Mucosa of descending colon (tissue), 3 donors: ENCODE results near the gene CRYBA2. TPM values are rescaled to one million over a fixed set of nuclear protein-coding genes. Genes with fewer than 3 reads are reported as not detected.

Experiments used
- ATAC-seq: fragments of 200-7000 bp; cut with Tn5 transposase; one replicate; pipeline ENCODE4 v1.9.1; 2020; ENCODE audit warnings: mild to moderate bottlenecking, moderate library complexity
- DNase-seq, 3 donors: peaks; one replicate each; pipeline ENCODE4 v3.0.0-alpha.2; 2020
- H3K36me3 ChIP-seq: fragments of 200-600 bp; one replicate; pipeline ENCODE4 v1.8.0; 2021; ENCODE audit warnings: low read depth, mild to moderate bottlenecking
- H3K4me1 ChIP-seq: fragments of 200-600 bp; one replicate; pipeline ENCODE4 v1.8.0; 2021; ENCODE audit warnings: low read depth, mild to moderate bottlenecking
- H3K4me3 ChIP-seq: fragments of 200-600 bp; one replicate; pipeline ENCODE4 v1.8.0; 2021; ENCODE audit warnings: mild to moderate bottlenecking
- H3K9me3 ChIP-seq: fragments of 200-600 bp; one replicate; pipeline ENCODE4 v1.8.0; 2021; ENCODE audit warnings: mild to moderate bottlenecking
- CTCF ChIP-seq: fragments of 200-600 bp; IDR thresholded peaks from one replicate; pipeline ENCODE4 v1.8.0; 2022; ENCODE audit warnings: antibody characterized with exemption, mild to moderate bottlenecking
- intact Hi-C, 2 donors: fragments of 100-400 bp; cut with DNase I in 1 of 2; cut with micrococcal nuclease in 1 of 2; formaldehyde crosslinking; loops; one replicate each; pipeline versions ENCODE4 v1.11.0 to v1.11.1; 2022; cut with DNase I, micrococcal nuclease
- total RNA-seq, 3 donors: library from RNA; stranded (reverse); fragmentation: NEBNext Ultra II Directional in 2 of 3; extraction: Animal tissue kit (Norgen Biotek cat#: 25700) in 2 of 3; gene quantifications; one replicate each; pipeline versions ENCODE4 v1.2.1 to v1.2.4, GENCODE V29; 2021 to 2023
- donor health status: DM: no; HTN: no; CAD: no; lungs with moderate emphysema.
- donor health status: DM: no; HTN: no; CAD: no.
- donor health status: DM: no; HTN: yes; CAD: no.

The CRYBA2 gene
- total RNA-seq, 3 donors from 2014 or later: 1.2 to 6.1 (median 5.0) TPM

- Histone ChIP-seq H3K9me3 (no peaks in the 10 kb centered on the region), H3K4me1 (peaks cover 17% of the 10 kb centered on the region), H3K4me3 (no peak overlapping the region), H3K36me3 (no peaks in the 10 kb centered on the region)
- no peak for ATAC-seq
- DNase-seq: no peak
- intact Hi-C loops: no loop called here
- TF ChIP-seq CTCF: no peak
These were observed 1.0 kb downstream of the CRYBA2 start for GRCh38 chr2:218992196-218992595.

- ATAC-seq (no peak), DNase-seq (no peak)
- no peaks in the 10 kb centered on the region for H3K36me3 ChIP-seq
- TF ChIP-seq CTCF: no peak
- H3K4me3 ChIP-seq: no peak overlapping the region
- H3K9me3 ChIP-seq: no peaks in the 10 kb centered on the region
- intact Hi-C loops: no loop called here
- peaks cover 17% of the 10 kb centered on the region for H3K4me1 ChIP-seq
These were observed 1.5 kb downstream of the CRYBA2 start for GRCh38 chr2:218991674-218992168.

- no peaks in the 10 kb centered on the region for H3K36me3 ChIP-seq
- intact Hi-C loops: no loop called here
- H3K4me3 ChIP-seq: no peak overlapping the region
- H3K9me3 ChIP-seq: no peaks in the 10 kb centered on the region
- ATAC-seq (no peak), DNase-seq (no peak)
- peaks cover 14% of the 10 kb centered on the region for H3K4me1 ChIP-seq
- no peak for TF ChIP-seq CTCF
These were observed 2.6 kb downstream of the CRYBA2 start for GRCh38 chr2:218990612-218991011.

GRCh38 chr2:218990052-218990451 is 3.2 kb downstream of the CRYBA2 start:
- no peak overlapping the region for H3K4me3 ChIP-seq
- H3K9me3 ChIP-seq: no peaks in the 10 kb centered on the region
- H3K4me1 ChIP-seq: peaks cover 14% of the 10 kb centered on the region
- ATAC-seq: no peak
- TF ChIP-seq CTCF: no peak
- DNase-seq: no peak
- intact Hi-C loops: no loop called here
- no peaks in the 10 kb centered on the region for H3K36me3 ChIP-seq

GRCh38 chr2:218988650-218989049 is 4.6 kb downstream of the CRYBA2 start:
- DNase-seq: no peak
- Histone ChIP-seq H3K36me3 (no peaks in the 10 kb centered on the region), H3K4me1 (peaks cover 17% of the 10 kb centered on the region), H3K4me3 (no peak overlapping the region), H3K9me3 (no peaks in the 10 kb centered on the region)
- TF ChIP-seq CTCF: no peak
- no peak for ATAC-seq
- intact Hi-C loops: no loop called here

- ATAC-seq: no peak
- Histone ChIP-seq H3K9me3 (no peaks in the 10 kb centered on the region), H3K4me3 (no peak overlapping the region), H3K36me3 (no peaks in the 10 kb centered on the region), H3K4me1 (peaks cover 12% of the 10 kb centered on the region)
- intact Hi-C loops: no loop called here
- DNase-seq: no peak
- no peak for TF ChIP-seq CTCF
These were observed 5.1 kb downstream of the CRYBA2 start for GRCh38 chr2:218988164-218988563.
